ENCODE results near the gene MICB. TPM values are rescaled to one million over a fixed set of nuclear protein-coding genes. Genes with fewer than 3 reads are reported as not detected.

Gene MICB
- total RNA-seq, 1 experiment from 2014 or later, result 6.4 TPM

DNA sequence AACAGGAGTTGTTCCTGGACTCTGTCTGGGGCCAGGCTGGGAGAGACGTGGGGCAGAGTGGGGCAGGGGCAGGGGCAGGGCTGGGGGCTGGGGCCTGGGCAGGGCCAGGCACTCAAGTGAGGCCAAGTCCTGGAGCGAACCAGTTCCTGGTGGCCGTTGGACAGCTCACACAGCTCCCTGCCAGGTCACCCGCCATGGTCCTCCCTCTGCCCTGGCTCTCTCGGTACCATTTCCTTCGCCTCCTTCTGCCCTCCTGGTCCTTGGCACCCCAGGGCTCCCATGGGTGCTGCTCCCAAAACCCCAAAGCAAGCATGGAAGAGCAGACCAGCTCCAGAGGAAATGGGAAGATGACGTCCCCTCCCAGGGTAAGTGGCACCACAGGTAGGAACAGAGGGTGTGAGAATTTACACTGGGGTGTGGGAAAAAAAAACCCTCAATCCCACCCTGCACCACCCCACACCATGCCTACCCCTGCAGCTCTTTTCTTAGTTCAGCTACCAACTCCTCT, 30.9 kb downstream of the MICB start, which contains the start of gene MCCD1:
Gene MCCD1 (plus strand): TSS at position 142 of the 508 bp plus-strand sequence. CDS start 53 bp downstream, at position 195.
- Mint-ChIP-seq H3K27me3 (ENCODE audit: insufficient read depth, unreplicated experiment) (no peaks in the 10 kb centered on the region), H3K4me3 (ENCODE audit: unreplicated experiment) (no peak within 1 kb of the TSS), H3K36me3 (ENCODE audit: insufficient read depth, unreplicated experiment) (peaks cover 67% of the 10 kb centered on the region), H3K4me1 (ENCODE audit: low read depth, unreplicated experiment) (peaks cover 9% of the 10 kb centered on the region), H3K27ac (ENCODE audit: unreplicated experiment) (no peak within 1 kb of the TSS), H3K9me3 (ENCODE audit: unreplicated experiment) (no peaks in the 10 kb centered on the region)
- TF ChIP-seq, protein P1, sequence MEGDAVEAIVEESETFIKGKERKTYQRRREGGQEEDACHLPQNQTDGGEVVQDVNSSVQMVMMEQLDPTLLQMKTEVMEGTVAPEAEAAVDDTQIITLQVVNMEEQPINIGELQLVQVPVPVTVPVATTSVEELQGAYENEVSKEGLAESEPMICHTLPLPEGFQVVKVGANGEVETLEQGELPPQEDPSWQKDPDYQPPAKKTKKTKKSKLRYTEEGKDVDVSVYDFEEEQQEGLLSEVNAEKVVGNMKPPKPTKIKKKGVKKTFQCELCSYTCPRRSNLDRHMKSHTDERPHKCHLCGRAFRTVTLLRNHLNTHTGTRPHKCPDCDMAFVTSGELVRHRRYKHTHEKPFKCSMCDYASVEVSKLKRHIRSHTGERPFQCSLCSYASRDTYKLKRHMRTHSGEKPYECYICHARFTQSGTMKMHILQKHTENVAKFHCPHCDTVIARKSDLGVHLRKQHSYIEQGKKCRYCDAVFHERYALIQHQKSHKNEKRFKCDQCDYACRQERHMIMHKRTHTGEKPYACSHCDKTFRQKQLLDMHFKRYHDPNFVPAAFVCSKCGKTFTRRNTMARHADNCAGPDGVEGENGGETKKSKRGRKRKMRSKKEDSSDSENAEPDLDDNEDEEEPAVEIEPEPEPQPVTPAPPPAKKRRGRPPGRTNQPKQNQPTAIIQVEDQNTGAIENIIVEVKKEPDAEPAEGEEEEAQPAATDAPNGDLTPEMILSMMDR (IDR thresholded peaks at IDR 0.05; ENCODE audit: insufficient read depth in 1 of 2, low read depth in 1 of 2, low read length in 1 of 2, severe bottlenecking in 1 of 2, unreplicated experiment in 1 of 2), result no peak
- ChIA-PET CTCF (no interaction called here), POLR2A (interaction anchor here (0.5 to 1.8 kb wide), 3 partner anchors 12 to 66 kb away, joined by 3 to 13 read pairs (median 4); partner anchors contain the start of gene DDX39B)
- Histone ChIP-seq H3K27me3 (replicated peaks; ENCODE audit: control insufficient read depth, insufficient read depth, low read length) (no peaks in the 10 kb centered on the region), H3K9me3 (no peaks in the 10 kb centered on the region), H3K4me1 (no peaks in the 10 kb centered on the region), H3K36me3 (ENCODE audit: control insufficient read depth, insufficient read depth, low read length) (peaks cover 7% of the 10 kb centered on the region), H3K4me3 (ENCODE audit: low read depth, low read length) (no peak within 1 kb of the TSS)
- no TSS peak for BruUV-seq (replicated peaks)
- intact Hi-C loops (cut with micrococcal nuclease; ENCODE audit: unreplicated experiment), result loop anchor here (5.0 kb wide), 1 partner anchor 37 kb away; no protein-coding TSS in a partner anchor
- DNase-seq, result no peak

DNA sequence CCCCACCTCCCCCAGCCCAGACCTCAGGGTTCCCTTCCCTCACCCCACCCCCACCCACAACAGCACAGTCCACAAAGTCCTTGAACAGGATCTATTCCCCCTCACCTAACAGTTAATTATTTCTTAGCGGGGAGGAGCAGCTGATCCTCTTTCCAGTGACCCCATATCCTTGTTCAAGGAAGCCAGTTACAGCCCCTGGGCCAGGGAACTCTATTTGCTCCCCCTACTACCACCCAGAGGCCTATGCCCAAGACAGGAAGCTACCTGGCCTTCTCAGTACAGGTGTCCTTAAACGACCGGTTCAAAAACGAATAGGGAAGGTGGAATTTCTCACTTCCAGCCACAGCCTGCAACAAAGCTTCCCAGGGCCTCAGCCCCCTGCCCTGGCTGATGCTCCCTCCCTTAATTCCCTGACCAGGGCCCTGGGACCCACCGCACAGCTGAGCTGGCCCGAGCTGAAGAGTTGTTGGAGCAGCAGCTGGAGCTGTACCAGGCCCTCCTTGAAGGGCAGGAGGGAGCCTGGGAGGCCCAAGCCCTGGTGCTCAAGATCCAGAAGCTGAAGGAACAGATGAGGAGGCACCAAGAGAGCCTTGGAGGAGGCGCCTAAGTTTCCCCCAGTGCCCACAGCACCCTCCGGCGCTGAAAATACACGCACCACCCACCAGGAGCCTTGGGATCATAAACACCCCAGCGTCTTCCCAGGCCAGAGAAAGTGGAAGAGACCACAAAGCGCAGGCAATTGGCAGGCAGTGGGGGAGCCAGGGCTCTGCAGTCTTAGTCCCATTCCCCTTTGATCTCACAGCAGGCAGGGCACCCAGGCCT, 31.6 kb downstream of the MICB start:
- peaks cover 73% of the 10 kb centered on the region for H3K36me3 Mint-ChIP-seq (ENCODE audit: insufficient read depth, unreplicated experiment)
- H3K27me3 ChIP-seq (replicated peaks; ENCODE audit: control insufficient read depth, insufficient read depth, low read length), result no peaks in the 10 kb centered on the region
- H3K4me1 ChIP-seq, result no peaks in the 10 kb centered on the region
- H3K4me1 Mint-ChIP-seq (ENCODE audit: low read depth, unreplicated experiment), result peaks cover 9% of the 10 kb centered on the region
- no peaks in the 10 kb centered on the region for H3K27me3 Mint-ChIP-seq (ENCODE audit: insufficient read depth, unreplicated experiment)
- no peak overlapping the region for H3K4me3 ChIP-seq (ENCODE audit: low read depth, low read length)
- H3K4me3 Mint-ChIP-seq (ENCODE audit: unreplicated experiment), result no peak overlapping the region
- peaks cover 10% of the 10 kb centered on the region for H3K36me3 ChIP-seq (ENCODE audit: control insufficient read depth, insufficient read depth, low read length)
- no TSS peak for BruUV-seq (replicated peaks)
- H3K9me3 Mint-ChIP-seq (ENCODE audit: unreplicated experiment), result no peaks in the 10 kb centered on the region
- ChIA-PET CTCF (no interaction called here), POLR2A (interaction anchor here (0.5 to 1.8 kb wide), 3 partner anchors 12 to 67 kb away, joined by 3 to 13 read pairs (median 4); partner anchors contain the start of gene DDX39B)
- H3K9me3 ChIP-seq, result no peaks in the 10 kb centered on the region
- intact Hi-C loops (cut with micrococcal nuclease; ENCODE audit: unreplicated experiment), result loop anchor here (5.0 kb wide), 1 partner anchor 37 kb away; no protein-coding TSS in a partner anchor
- no peak for DNase-seq
- H3K27ac Mint-ChIP-seq (ENCODE audit: unreplicated experiment), result peak overlapping the region; percentile 23
- TF ChIP-seq, protein P1 (IDR thresholded peaks at IDR 0.05; ENCODE audit: insufficient read depth in 1 of 2, low read depth in 1 of 2, low read length in 1 of 2, severe bottlenecking in 1 of 2, unreplicated experiment in 1 of 2), result no peak

DNA sequence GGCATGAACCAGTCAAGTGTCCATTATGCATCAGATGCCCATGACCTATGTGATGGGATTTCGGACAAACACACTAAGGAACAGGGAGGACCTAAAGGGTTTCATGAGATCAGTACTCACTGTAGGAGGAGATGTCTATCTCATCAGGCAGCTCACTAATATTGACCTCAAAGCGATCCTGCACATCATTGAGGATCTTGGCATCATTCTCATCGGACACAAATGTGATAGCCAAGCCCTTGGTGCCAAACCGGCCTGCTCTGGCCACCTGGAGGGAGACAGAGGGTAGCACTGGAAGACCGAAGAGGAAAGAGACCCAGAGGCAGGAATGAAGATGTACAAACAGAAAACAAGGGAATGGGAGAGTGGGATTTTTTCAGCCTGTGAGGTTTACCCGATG, 32.7 kb downstream of the MICB start:
- Mint-ChIP-seq H3K9me3 (ENCODE audit: unreplicated experiment) (no peaks in the 10 kb centered on the region), H3K4me3 (ENCODE audit: unreplicated experiment) (no peak overlapping the region), H3K27ac (ENCODE audit: unreplicated experiment) (peak overlapping the region; percentile 23), H3K27me3 (ENCODE audit: insufficient read depth, unreplicated experiment) (no peaks in the 10 kb centered on the region), H3K36me3 (ENCODE audit: insufficient read depth, unreplicated experiment) (peaks cover 84% of the 10 kb centered on the region), H3K4me1 (ENCODE audit: low read depth, unreplicated experiment) (peaks cover 9% of the 10 kb centered on the region)
- peaks cover 12% of the 10 kb centered on the region for H3K36me3 ChIP-seq (ENCODE audit: control insufficient read depth, insufficient read depth, low read length)
- DNase-seq, result no peak
- no peaks in the 10 kb centered on the region for H3K9me3 ChIP-seq
- ChIA-PET CTCF (no interaction called here), POLR2A (no interaction called here)
- no peaks in the 10 kb centered on the region for H3K4me1 ChIP-seq
- no peaks in the 10 kb centered on the region for H3K27me3 ChIP-seq (replicated peaks; ENCODE audit: control insufficient read depth, insufficient read depth, low read length)
- BruUV-seq (replicated peaks), result TSS peak; percentile 1
- intact Hi-C loops (cut with micrococcal nuclease; ENCODE audit: unreplicated experiment), result no loop called here
- H3K4me3 ChIP-seq (ENCODE audit: low read depth, low read length), result no peak overlapping the region
- TF ChIP-seq, protein P1 (IDR thresholded peaks at IDR 0.05; ENCODE audit: insufficient read depth in 1 of 2, low read depth in 1 of 2, low read length in 1 of 2, severe bottlenecking in 1 of 2, unreplicated experiment in 1 of 2), result no peak
